H9 (cell line): Measurements from ENCODE around the gene FAM3B. TPM values are rescaled to one million over a fixed set of nuclear protein-coding genes. Genes with fewer than 3 reads are reported as not detected.

Experiments used
- DNase-seq: peaks from one replicate; pipeline ENCODE4 v3.0.0-alpha.2; 2017
- H2AFZ ChIP-seq: one replicate; pipeline ENCODE4 v1.6.1; 2013; ENCODE audit warnings: mild to moderate bottlenecking, low read length, control low read depth, moderate library complexity
- H2AK5ac ChIP-seq: 2 replicates; pipeline ENCODE4 v1.6.1; 2013; ENCODE audit warnings: low read length, control low read depth, mixed read lengths; ENCODE audit not compliant: insufficient read length
- H2BK120ac ChIP-seq: one replicate; pipeline ENCODE4 v1.6.1; 2013; ENCODE audit warnings: low read depth, mild to moderate bottlenecking, low read length, control low read depth, inconsistent platforms; ENCODE audit not compliant: poor library complexity, severe bottlenecking
- H2BK12ac ChIP-seq: 2 replicates; pipeline ENCODE4 v1.6.1; 2013; ENCODE audit warnings: low read length, control low read depth, mixed read lengths, low read depth; ENCODE audit not compliant: insufficient read length
- H2BK15ac ChIP-seq: 2 replicates; pipeline ENCODE4 v1.6.1; 2013; ENCODE audit warnings: low read depth, low read length, control low read depth
- H2BK20ac ChIP-seq: one replicate; pipeline ENCODE4 v1.6.1; 2013; ENCODE audit warnings: low read depth, mild to moderate bottlenecking, low read length, control low read depth, inconsistent platforms; ENCODE audit not compliant: poor library complexity, severe bottlenecking
- H2BK5ac ChIP-seq: 2 replicates; pipeline ENCODE4 v1.6.1; 2013; ENCODE audit warnings: low read length, control low read depth, mixed read lengths; ENCODE audit not compliant: insufficient read length
- H3K14ac ChIP-seq: 2 replicates; pipeline ENCODE4 v1.6.1; 2013; ENCODE audit warnings: low read length, control low read depth; ENCODE audit not compliant: insufficient read depth
- H3K18ac ChIP-seq: 2 replicates; pipeline ENCODE4 v1.6.1; 2013; ENCODE audit warnings: low read depth, mild to moderate bottlenecking, mixed read lengths, low read length, control low read depth; ENCODE audit not compliant: insufficient read length
- H3K23ac ChIP-seq: 2 replicates; pipeline ENCODE4 v1.6.1; 2013; ENCODE audit warnings: low read length, control low read depth, mixed read lengths, low read depth; ENCODE audit not compliant: insufficient read length
- H3K23me2 ChIP-seq: 2 replicates; pipeline ENCODE4 v1.6.1; 2013; ENCODE audit warnings: low read depth, mild to moderate bottlenecking, mixed read lengths, low read length, control low read depth; ENCODE audit not compliant: insufficient read length, poor library complexity, severe bottlenecking
- H3K27ac ChIP-seq: 2 replicates; pipeline ENCODE4 v1.5.1; 2013; ENCODE audit warnings: low read length, control low read depth, mixed read lengths, low read depth; ENCODE audit not compliant: insufficient read length
- H3K27me3 ChIP-seq: 2 replicates; pipeline ENCODE4 v1.6.1; 2013; ENCODE audit warnings: low read length, control low read depth, inconsistent platforms; ENCODE audit not compliant: insufficient read depth
- H3K4ac ChIP-seq: 2 replicates; pipeline ENCODE4 v1.6.1; 2013; ENCODE audit warnings: low read depth, mild to moderate bottlenecking, control low read depth, inconsistent platforms, low read length, moderate library complexity
- H3K4me1 ChIP-seq: 2 replicates; pipeline ENCODE4 v1.6.1; 2013; ENCODE audit warnings: low read length, control low read depth, inconsistent platforms; ENCODE audit not compliant: insufficient read depth
- H3K4me2 ChIP-seq: 2 replicates; pipeline ENCODE4 v1.6.1; 2013; ENCODE audit warnings: low read length, control low read depth, mixed read lengths; ENCODE audit not compliant: insufficient read length, insufficient read depth
- H3K56ac ChIP-seq: 2 replicates; pipeline ENCODE4 v1.6.1; 2013; ENCODE audit warnings: low read depth, mild to moderate bottlenecking, mixed read lengths, low read length, control low read depth; ENCODE audit not compliant: insufficient read length
- H3K79me1 ChIP-seq: 2 replicates; pipeline ENCODE4 v1.6.1; 2013; ENCODE audit warnings: low read depth, mild to moderate bottlenecking, moderate library complexity, low read length, control low read depth, inconsistent platforms; ENCODE audit not compliant: insufficient read depth, poor library complexity, severe bottlenecking
- H3K79me2 ChIP-seq: 2 replicates; pipeline ENCODE4 v1.6.1; 2013; ENCODE audit warnings: low read length, control low read depth, inconsistent platforms; ENCODE audit not compliant: insufficient read depth
- H3K9ac ChIP-seq: 2 replicates; pipeline ENCODE4 v1.6.1; 2013; ENCODE audit warnings: low read length, control low read depth, mixed read lengths; ENCODE audit not compliant: insufficient read length; ENCODE audit errors: extremely low read depth
- H3K9me3 ChIP-seq: one replicate; pipeline ENCODE4 v1.6.1; 2013; ENCODE audit warnings: low read depth, low read length, inconsistent platforms; ENCODE audit not compliant: control insufficient read depth
- H3T11ph ChIP-seq: one replicate; pipeline ENCODE4 v1.6.1; 2013; ENCODE audit warnings: mild to moderate bottlenecking, low read length, control low read depth, inconsistent platforms
- H4K20me1 ChIP-seq: one replicate; pipeline ENCODE4 v1.6.1; 2013; ENCODE audit not compliant: control insufficient read depth, insufficient read length, insufficient read depth
- H4K5ac ChIP-seq: 2 replicates; pipeline ENCODE4 v1.6.1; 2013; ENCODE audit warnings: low read depth, mild to moderate bottlenecking, mixed read lengths, low read length, control low read depth; ENCODE audit not compliant: insufficient read length
- H4K8ac ChIP-seq: replicated peaks from 2 replicates; pipeline ENCODE4 v1.6.1; 2013; ENCODE audit warnings: low read length, control low read depth, mixed read lengths, low read depth; ENCODE audit not compliant: insufficient read length
- H4K91ac ChIP-seq: 2 replicates; pipeline ENCODE4 v1.6.1; 2013; ENCODE audit warnings: low read depth, mild to moderate bottlenecking, moderate library complexity, mixed read lengths, low read length, control low read depth; ENCODE audit not compliant: insufficient read length
- H3K27ac Mint-ChIP-seq, 3 experiments: 2 replicates in 2 of 3; 3 replicates in 1 of 3; pipeline ENCODE4 v1.8.0; 2020 to 2021; ENCODE audit warnings: mixed read lengths in 3 of 3, mild to moderate bottlenecking in 1 of 3, moderate library complexity in 1 of 3
- H3K27me3 Mint-ChIP-seq: 2 replicates; pipeline ENCODE4 v1.8.0; 2021; ENCODE audit warnings: low read depth, mild to moderate bottlenecking, moderate library complexity, mixed read lengths
- H3K36me3 Mint-ChIP-seq, 3 experiments: 2 replicates in 2 of 3; 3 replicates in 1 of 3; pipeline ENCODE4 v1.8.0; 2020 to 2021; ENCODE audit warnings: low read depth in 3 of 3, mixed read lengths in 3 of 3; ENCODE audit not compliant: insufficient read depth in 1 of 3
- H3K4me1 Mint-ChIP-seq, 2 experiments: 2 replicates each; pipeline ENCODE4 v1.8.0; 2020; ENCODE audit warnings: mixed read lengths in 2 of 2
- H3K4me3 Mint-ChIP-seq, 2 experiments: 2 replicates in 1 of 2; 3 replicates in 1 of 2; pipeline ENCODE4 v1.8.0; 2020 to 2021; ENCODE audit warnings: mild to moderate bottlenecking in 2 of 2, mixed read lengths in 2 of 2, moderate library complexity in 1 of 2
- H3K9me3 Mint-ChIP-seq, 2 experiments: 2 replicates in 1 of 2; 3 replicates in 1 of 2; pipeline ENCODE4 v1.8.0; 2020; ENCODE audit warnings: mild to moderate bottlenecking in 2 of 2, mixed read lengths in 2 of 2, moderate library complexity in 1 of 2
- WGBS: extraction: QIAGEN DNeasy Blood & Tissue Kit; methylation state at CpG from one replicate; pipeline ENCODE4 v1.1.7; 2013; ENCODE audit warnings: missing lambda C conversion rate, low lambda C conversion rate, mixed read lengths; ENCODE audit not compliant: insufficient read length; ENCODE audit errors: extremely low coverage; 5-methylcytosine and 5-hydroxymethylcytosine counted together
- total RNA-seq: library from RNA; stranded (reverse); gene quantifications from 2 replicates; pipeline ENCODE4 v1.2.1, GENCODE V29; 2021
- TF ChIP-seq, protein P1 (sequence below): fragments of 200-600 bp; sonication (generic); conservative IDR thresholded peaks from 3 replicates; pipeline ENCODE4 v1.8.0; 2021; ENCODE audit warnings: antibody characterized with exemption, mild to moderate bottlenecking

Gene FAM3B
- total RNA-seq, 1 experiment from 2014 or later = 5.0 TPM

DNA sequence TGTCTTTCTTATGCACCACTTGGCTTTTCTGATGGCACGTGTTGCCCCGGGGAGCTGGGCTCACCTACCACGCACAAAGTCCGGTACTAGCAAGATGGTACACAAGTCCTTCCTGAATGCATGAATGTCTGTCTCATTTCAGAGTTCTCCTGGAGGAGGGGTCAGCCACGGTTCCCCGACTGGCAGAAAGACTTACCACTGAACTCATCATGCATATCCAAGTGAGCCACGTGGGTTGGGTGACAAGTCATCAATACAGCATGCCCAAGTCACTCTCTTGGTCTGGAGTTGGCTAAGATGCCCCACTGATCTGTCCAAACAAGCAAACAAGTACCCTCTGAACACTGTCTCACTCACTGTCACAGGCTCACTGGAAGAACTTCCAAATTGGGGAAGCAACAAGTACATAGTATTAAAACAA is 80.9 kb downstream of the FAM3B start:
- no peaks in the 10 kb centered on the region for H3K79me1 ChIP-seq
- Mint-ChIP-seq H3K9me3 (no peaks in the 10 kb centered on the region; a peak in 1 of 5 replicates), H3K4me1 (peaks cover 13 to 14% of the 10 kb centered on the region in 2 experiments), H3K36me3 (peaks cover 0 to 4% (median 0%) of the 10 kb centered on the region in 3 experiments; a peak in 1 of 7 replicates), H3K4me3 (no peak overlapping the region), H3K27ac (no peak overlapping the region), H3K27me3 (peaks cover 2% of the 10 kb centered on the region; the same call in 1 of the 2 replicates)
- no peak overlapping the region for H4K5ac ChIP-seq
- H3K23ac ChIP-seq = no peak overlapping the region
- no peak overlapping the region for H4K91ac ChIP-seq
- no peak overlapping the region for H3K4ac ChIP-seq
- no peak overlapping the region for H3K14ac ChIP-seq
- H3K18ac ChIP-seq = no peak overlapping the region
- no peaks in the 10 kb centered on the region for H3K79me2 ChIP-seq
- H3K27me3 ChIP-seq = no peaks in the 10 kb centered on the region
- H3T11ph ChIP-seq = no peak overlapping the region
- H3K23me2 ChIP-seq = no peaks in the 10 kb centered on the region
- H4K20me1 ChIP-seq = no peaks in the 10 kb centered on the region
- no peak overlapping the region for H3K9ac ChIP-seq
- DNase-seq = peak; percentile 12
- no peak overlapping the region for H2BK15ac ChIP-seq
- no CpG with 5 or more reads among the region's 7 CpGs for WGBS
- H2BK12ac ChIP-seq = no peak overlapping the region
- no peak overlapping the region for H3K27ac ChIP-seq
- H3K56ac ChIP-seq = no peak overlapping the region
- no peak overlapping the region for H4K8ac ChIP-seq
- no peak overlapping the region for H2BK20ac ChIP-seq
- H3K9me3 ChIP-seq = no peaks in the 10 kb centered on the region
- no peak overlapping the region for H2BK120ac ChIP-seq
- peaks cover 3% of the 10 kb centered on the region; the same call in 1 of the 2 replicates for H3K4me1 ChIP-seq
- H2AK5ac ChIP-seq = no peak overlapping the region
- no peak overlapping the region for H2AFZ ChIP-seq
- TF ChIP-seq, protein P1, sequence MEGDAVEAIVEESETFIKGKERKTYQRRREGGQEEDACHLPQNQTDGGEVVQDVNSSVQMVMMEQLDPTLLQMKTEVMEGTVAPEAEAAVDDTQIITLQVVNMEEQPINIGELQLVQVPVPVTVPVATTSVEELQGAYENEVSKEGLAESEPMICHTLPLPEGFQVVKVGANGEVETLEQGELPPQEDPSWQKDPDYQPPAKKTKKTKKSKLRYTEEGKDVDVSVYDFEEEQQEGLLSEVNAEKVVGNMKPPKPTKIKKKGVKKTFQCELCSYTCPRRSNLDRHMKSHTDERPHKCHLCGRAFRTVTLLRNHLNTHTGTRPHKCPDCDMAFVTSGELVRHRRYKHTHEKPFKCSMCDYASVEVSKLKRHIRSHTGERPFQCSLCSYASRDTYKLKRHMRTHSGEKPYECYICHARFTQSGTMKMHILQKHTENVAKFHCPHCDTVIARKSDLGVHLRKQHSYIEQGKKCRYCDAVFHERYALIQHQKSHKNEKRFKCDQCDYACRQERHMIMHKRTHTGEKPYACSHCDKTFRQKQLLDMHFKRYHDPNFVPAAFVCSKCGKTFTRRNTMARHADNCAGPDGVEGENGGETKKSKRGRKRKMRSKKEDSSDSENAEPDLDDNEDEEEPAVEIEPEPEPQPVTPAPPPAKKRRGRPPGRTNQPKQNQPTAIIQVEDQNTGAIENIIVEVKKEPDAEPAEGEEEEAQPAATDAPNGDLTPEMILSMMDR = no peak
- H2BK5ac ChIP-seq = no peak overlapping the region
- no peak overlapping the region for H3K4me2 ChIP-seq
